HepG2 (cell line): ENCODE measurements around the gene ZFPL1. TPM values are rescaled to one million over a fixed set of nuclear protein-coding genes. Genes with fewer than 3 reads are reported as not detected.

ENCODE experiments used
- FOXJ3 ChIP-seq: sonication (generic); formaldehyde crosslinking; IDR thresholded peaks from 2 replicates; pipeline ENCODE4 v1.4.0; 2020; ENCODE audit warnings: missing genetic modification reagents, mild to moderate bottlenecking, borderline replicate concordance
- FOXM1 ChIP-seq: sonication (generic); formaldehyde crosslinking; IDR thresholded peaks from 2 replicates; pipeline ENCODE4 v1.5.0; 2020; ENCODE audit warnings: missing genetic modification reagents
- HMGA1 ChIP-seq: sonication (generic); formaldehyde crosslinking; conservative IDR thresholded peaks from 2 replicates; pipeline ENCODE4 v1.4.0; 2020; ENCODE audit warnings: missing genetic modification reagents
- HNF4A ChIP-seq: sonication (generic); formaldehyde crosslinking; IDR thresholded peaks from 2 replicates; pipeline ENCODE4 v1.4.0; 2020; ENCODE audit warnings: missing genetic modification reagents
- SETDB1 ChIP-seq: sonication (generic); formaldehyde crosslinking; IDR thresholded peaks from 2 replicates; pipeline ENCODE4 v1.5.1; 2020; ENCODE audit warnings: missing genetic modification reagents, mild to moderate bottlenecking, borderline replicate concordance
- TAF1 ChIP-seq: sonication (generic); formaldehyde crosslinking; IDR thresholded peaks from 2 replicates; pipeline ENCODE4 v1.4.0; 2020; ENCODE audit warnings: missing genetic modification reagents
- XRCC5 ChIP-seq: fragments of 200-400 bp; formaldehyde crosslinking; optimal IDR thresholded peaks from 2 replicates; pipeline ENCODE3; 2017; ENCODE audit warnings: mild to moderate bottlenecking, low read length
- ZNF207 ChIP-seq: fragments of 450-650 bp; IDR thresholded peaks from 2 replicates; pipeline ENCODE4 v1.6.1; 2016; ENCODE audit warnings: antibody characterized with exemption, borderline replicate concordance
- ZNF549 ChIP-seq: sonication (generic); formaldehyde crosslinking; IDR thresholded peaks from 2 replicates; pipeline ENCODE4 v1.5.0; 2020; ENCODE audit warnings: missing genetic modification reagents
- ZNF749 ChIP-seq: sonication (generic); formaldehyde crosslinking; IDR thresholded peaks from 2 replicates; pipeline ENCODE4 v1.8.0; 2022; ENCODE audit warnings: mild to moderate bottlenecking, missing genetic modification reagents, moderate library complexity, borderline replicate concordance
- ZNF841 ChIP-seq: sonication (generic); formaldehyde crosslinking; IDR thresholded peaks from 2 replicates; pipeline ENCODE4 v1.8.1; 2023; ENCODE audit warnings: missing genetic modification reagents, borderline replicate concordance
- polyA plus RNA-seq, 8 experiments: library from polyadenylated mRNA; depleted of rRNA in 3 of 8; stranded (reverse) in 7 of 8; unstranded in 1 of 8; fragments of >200 nt; fragmentation: Illumina TruSeq in 4 of 8; extraction: Trizol in 4 of 8; gene quantifications; 2 replicates each; pipeline versions ENCODE4 v1.2.1 to v1.2.3, GENCODE V29; 2011 to 2016; ENCODE audit warnings: low read depth in 4 of 8, missing spikeins in 1 of 8, mixed read lengths in 1 of 8; ENCODE audit not compliant: insufficient read depth in 1 of 8
- total RNA-seq, 5 experiments: library from RNA; depleted of rRNA; stranded (reverse); fragments of >200 nt; fragmentation: Illumina TruSeq; extraction: Trizol; gene quantifications; 2 replicates each; pipeline ENCODE4 v1.2.3, GENCODE V29; 2016; ENCODE audit warnings: low read depth in 1 of 5
- TF ChIP-seq, protein P1 (sequence below): IDR thresholded peaks from 2 replicates; pipeline ENCODE4 v1.6.1; 2016; ENCODE audit warnings: low read depth, borderline replicate concordance
- TF ChIP-seq, protein P2 (sequence below): sonication (generic); formaldehyde crosslinking; IDR thresholded peaks from 2 replicates; pipeline ENCODE4 v1.5.0; 2020; ENCODE audit warnings: mild to moderate bottlenecking, missing genetic modification reagents, borderline replicate concordance
- TF ChIP-seq, protein P3 (sequence below): sonication (generic); formaldehyde crosslinking; conservative IDR thresholded peaks from 2 replicates; pipeline ENCODE4 v1.4.0; 2020; ENCODE audit warnings: missing genetic modification reagents
- TF ChIP-seq, protein P4 (sequence below): sonication (generic); formaldehyde crosslinking; IDR thresholded peaks from 2 replicates; pipeline ENCODE4 v1.8.1; 2023; ENCODE audit warnings: mild to moderate bottlenecking, missing genetic modification reagents
- TF ChIP-seq, protein P5 (sequence below): sonication (generic); formaldehyde crosslinking; IDR thresholded peaks from 2 replicates; pipeline ENCODE4 v1.4.0; 2020; ENCODE audit warnings: missing genetic modification reagents; ENCODE audit errors: not compliant biosample characterization
- TF ChIP-seq, protein P6 (sequence below): sonication (generic); formaldehyde crosslinking; IDR thresholded peaks from 2 replicates; pipeline ENCODE4 v1.4.0; 2020; ENCODE audit warnings: mild to moderate bottlenecking, missing genetic modification reagents

ZFPL1 gene
- total and polyA plus RNA-seq, 2 of the 13 experiments (the other 11 are each of a cell fraction or from before 2014, with no cell fraction given): 32.2 to 56.0 TPM

DNA sequence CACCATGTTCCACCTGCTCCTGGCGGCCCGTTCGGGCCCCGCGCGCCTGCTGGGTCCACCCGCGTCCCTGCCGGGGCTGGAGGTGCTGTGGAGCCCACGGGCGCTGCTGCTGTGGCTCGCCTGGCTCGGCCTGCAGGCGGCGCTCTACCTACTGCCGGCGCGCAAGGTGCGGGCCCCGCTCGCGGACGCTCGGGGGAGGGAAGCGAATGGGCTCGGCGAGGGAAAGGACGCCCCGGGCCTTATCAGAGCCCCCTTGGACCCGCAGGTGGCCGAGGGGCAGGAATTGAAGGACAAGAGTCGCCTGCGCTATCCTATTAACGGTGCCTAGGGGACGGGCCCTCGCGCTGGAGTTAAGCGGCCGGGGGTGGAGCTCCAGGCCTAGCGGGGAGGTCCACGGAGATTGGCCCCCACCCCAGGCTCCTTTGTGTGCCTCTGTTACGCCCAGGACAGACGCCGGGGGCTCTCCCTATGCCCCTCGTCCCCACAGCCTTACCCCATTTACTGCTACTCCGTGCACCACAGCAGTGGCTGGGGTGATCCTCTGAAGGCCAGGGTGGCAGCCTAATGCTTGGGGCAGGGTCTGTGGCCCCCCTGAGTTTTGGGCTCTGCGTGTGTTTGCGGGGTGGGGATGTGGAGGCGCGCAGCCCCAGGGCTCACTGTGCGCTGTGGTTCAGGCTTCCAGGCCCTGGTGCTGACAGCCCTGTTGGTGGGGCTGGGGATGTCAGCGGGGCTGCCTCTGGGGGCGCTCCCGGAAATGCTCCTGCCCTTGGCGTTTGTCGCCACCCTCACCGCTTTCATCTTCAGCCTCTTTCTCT lies 28.7 kb downstream of the ZFPL1 start (continued):
- TF ChIP-seq TAF1 (CRISPR knock-in tag) (peak; percentile 37), XRCC5 (no peak), ZNF841 (CRISPR knock-in tag) (no peak), ZNF207 (no peak), FOXM1 (CRISPR knock-in tag) (no peak), ZNF549 (CRISPR knock-in tag) (no peak), FOXJ3 (CRISPR knock-in tag) (no peak), HMGA1 (CRISPR knock-in tag) (no peak), SETDB1 (CRISPR knock-in tag) (no peak), ZNF749 (CRISPR knock-in tag) (no peak), HNF4A (CRISPR knock-in tag) (no peak)
- TF ChIP-seq, protein P1, sequence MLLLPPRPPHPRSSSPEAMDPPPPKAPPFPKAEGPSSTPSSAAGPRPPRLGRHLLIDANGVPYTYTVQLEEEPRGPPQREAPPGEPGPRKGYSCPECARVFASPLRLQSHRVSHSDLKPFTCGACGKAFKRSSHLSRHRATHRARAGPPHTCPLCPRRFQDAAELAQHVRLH (CRISPR knock-in tag): peak; percentile 74; the same call in 1 of the 2 replicates
- TF ChIP-seq, protein P2, sequence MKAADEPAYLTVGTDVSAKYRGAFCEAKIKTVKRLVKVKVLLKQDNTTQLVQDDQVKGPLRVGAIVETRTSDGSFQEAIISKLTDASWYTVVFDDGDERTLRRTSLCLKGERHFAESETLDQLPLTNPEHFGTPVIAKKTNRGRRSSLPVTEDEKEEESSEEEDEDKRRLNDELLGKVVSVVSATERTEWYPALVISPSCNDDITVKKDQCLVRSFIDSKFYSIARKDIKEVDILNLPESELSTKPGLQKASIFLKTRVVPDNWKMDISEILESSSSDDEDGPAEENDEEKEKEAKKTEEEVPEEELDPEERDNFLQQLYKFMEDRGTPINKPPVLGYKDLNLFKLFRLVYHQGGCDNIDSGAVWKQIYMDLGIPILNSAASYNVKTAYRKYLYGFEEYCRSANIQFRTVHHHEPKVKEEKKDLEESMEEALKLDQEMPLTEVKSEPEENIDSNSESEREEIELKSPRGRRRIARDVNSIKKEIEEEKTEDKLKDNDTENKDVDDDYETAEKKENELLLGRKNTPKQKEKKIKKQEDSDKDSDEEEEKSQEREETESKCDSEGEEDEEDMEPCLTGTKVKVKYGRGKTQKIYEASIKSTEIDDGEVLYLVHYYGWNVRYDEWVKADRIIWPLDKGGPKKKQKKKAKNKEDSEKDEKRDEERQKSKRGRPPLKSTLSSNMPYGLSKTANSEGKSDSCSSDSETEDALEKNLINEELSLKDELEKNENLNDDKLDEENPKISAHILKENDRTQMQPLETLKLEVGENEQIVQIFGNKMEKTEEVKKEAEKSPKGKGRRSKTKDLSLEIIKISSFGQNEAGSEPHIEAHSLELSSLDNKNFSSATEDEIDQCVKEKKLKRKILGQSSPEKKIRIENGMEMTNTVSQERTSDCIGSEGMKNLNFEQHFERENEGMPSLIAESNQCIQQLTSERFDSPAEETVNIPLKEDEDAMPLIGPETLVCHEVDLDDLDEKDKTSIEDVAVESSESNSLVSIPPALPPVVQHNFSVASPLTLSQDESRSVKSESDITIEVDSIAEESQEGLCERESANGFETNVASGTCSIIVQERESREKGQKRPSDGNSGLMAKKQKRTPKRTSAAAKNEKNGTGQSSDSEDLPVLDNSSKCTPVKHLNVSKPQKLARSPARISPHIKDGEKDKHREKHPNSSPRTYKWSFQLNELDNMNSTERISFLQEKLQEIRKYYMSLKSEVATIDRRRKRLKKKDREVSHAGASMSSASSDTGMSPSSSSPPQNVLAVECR: peak; percentile 64; the same call in 1 of the 2 replicates
- TF ChIP-seq, protein P3, sequence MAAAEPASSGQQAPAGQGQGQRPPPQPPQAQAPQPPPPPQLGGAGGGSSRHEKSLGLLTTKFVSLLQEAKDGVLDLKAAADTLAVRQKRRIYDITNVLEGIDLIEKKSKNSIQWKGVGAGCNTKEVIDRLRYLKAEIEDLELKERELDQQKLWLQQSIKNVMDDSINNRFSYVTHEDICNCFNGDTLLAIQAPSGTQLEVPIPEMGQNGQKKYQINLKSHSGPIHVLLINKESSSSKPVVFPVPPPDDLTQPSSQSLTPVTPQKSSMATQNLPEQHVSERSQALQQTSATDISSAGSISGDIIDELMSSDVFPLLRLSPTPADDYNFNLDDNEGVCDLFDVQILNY (CRISPR knock-in tag): no peak; the same call in 1 of the 2 replicates
- TF ChIP-seq, protein P4, sequence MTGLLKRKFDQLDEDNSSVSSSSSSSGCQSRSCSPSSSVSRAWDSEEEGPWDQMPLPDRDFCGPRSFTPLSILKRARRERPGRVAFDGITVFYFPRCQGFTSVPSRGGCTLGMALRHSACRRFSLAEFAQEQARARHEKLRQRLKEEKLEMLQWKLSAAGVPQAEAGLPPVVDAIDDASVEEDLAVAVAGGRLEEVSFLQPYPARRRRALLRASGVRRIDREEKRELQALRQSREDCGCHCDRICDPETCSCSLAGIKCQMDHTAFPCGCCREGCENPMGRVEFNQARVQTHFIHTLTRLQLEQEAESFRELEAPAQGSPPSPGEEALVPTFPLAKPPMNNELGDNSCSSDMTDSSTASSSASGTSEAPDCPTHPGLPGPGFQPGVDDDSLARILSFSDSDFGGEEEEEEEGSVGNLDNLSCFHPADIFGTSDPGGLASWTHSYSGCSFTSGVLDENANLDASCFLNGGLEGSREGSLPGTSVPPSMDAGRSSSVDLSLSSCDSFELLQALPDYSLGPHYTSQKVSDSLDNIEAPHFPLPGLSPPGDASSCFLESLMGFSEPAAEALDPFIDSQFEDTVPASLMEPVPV: no peak
- TF ChIP-seq, protein P5, sequence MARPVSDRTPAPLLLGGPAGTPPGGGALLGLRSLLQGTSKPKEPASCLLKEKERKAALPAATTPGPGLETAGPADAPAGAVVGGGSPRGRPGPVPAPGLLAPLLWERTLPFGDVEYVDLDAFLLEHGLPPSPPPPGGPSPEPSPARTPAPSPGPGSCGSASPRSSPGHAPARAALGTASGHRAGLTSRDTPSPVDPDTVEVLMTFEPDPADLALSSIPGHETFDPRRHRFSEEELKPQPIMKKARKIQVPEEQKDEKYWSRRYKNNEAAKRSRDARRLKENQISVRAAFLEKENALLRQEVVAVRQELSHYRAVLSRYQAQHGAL (CRISPR knock-in tag): no peak
- TF ChIP-seq, protein P6, sequence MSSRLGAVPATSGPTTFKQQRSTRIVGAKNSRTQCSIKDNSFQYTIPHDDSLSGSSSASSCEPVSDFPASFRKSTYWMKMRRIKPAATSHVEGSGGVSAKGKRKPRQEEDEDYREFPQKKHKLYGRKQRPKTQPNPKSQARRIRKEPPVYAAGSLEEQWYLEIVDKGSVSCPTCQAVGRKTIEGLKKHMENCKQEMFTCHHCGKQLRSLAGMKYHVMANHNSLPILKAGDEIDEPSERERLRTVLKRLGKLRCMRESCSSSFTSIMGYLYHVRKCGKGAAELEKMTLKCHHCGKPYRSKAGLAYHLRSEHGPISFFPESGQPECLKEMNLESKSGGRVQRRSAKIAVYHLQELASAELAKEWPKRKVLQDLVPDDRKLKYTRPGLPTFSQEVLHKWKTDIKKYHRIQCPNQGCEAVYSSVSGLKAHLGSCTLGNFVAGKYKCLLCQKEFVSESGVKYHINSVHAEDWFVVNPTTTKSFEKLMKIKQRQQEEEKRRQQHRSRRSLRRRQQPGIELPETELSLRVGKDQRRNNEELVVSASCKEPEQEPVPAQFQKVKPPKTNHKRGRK (CRISPR knock-in tag): no peak
